ENCODE measurements around the gene ZNF185.

Gene ZNF185

GRCh38 chrX:152865232-152865920 lies 32.5 kb upstream of the ZNF185 start:
- H3K79me1 ChIP-seq (ENCODE audit: low read length) = no peaks in the 10 kb centered on the region
- WGBS (ENCODE audit: extremely low coverage, insufficient coverage, low lambda C conversion rate) = no CpG with 5 or more reads among the region's 17 CpGs
- H3K79me2 ChIP-seq (ENCODE audit: control insufficient read depth, insufficient read depth, low read length) = no peaks in the 10 kb centered on the region
- no peak overlapping the region for H3K23ac ChIP-seq (ENCODE audit: low read length)
- no peak overlapping the region for H3K4me3 ChIP-seq (ENCODE audit: low read length)
- H2BK15ac ChIP-seq (replicated peaks; ENCODE audit: low read depth) = no peak overlapping the region
- H2AK5ac ChIP-seq (ENCODE audit: low read length) = no peak overlapping the region
- no peak overlapping the region for H3K56ac ChIP-seq (ENCODE audit: low read length)
- H3K27ac ChIP-seq (ENCODE audit: low read depth, low read length) = no peak overlapping the region
- no peak overlapping the region for H3K4ac ChIP-seq (ENCODE audit: low read depth, low read length)
- no peak overlapping the region for H4K8ac ChIP-seq (ENCODE audit: low read depth, low read length)
- H3K9ac ChIP-seq (ENCODE audit: low read length) = no peak overlapping the region
- no peak overlapping the region for H4K5ac ChIP-seq (ENCODE audit: low read length)
- no peak overlapping the region for H2BK120ac ChIP-seq (ENCODE audit: low read depth, low read length)
- H3K4me1 ChIP-seq (ENCODE audit: control insufficient read depth, low read depth, low read length) = no peaks in the 10 kb centered on the region
- H3K36me3 ChIP-seq (ENCODE audit: control insufficient read depth, insufficient read depth, low read length) = peaks cover 4% of the 10 kb centered on the region
- no peak overlapping the region for H3K4me2 ChIP-seq (ENCODE audit: low read length)
- H3K27me3 ChIP-seq (ENCODE audit: insufficient read depth, low read length, poor library complexity) = no peaks in the 10 kb centered on the region
- no peak overlapping the region for H3K18ac ChIP-seq (ENCODE audit: low read length)
- no peak for DNase-seq
- H2BK5ac ChIP-seq (ENCODE audit: low read length) = no peak overlapping the region

GRCh38 chrX:152866386-152866785 lies 31.5 kb upstream of the ZNF185 start:
- WGBS (ENCODE audit: extremely low coverage, insufficient coverage, low lambda C conversion rate) = no CpG with 5 or more reads among the region's 5 CpGs
- Histone ChIP-seq H3K4me1 (ENCODE audit: control insufficient read depth, low read depth, low read length) (no peaks in the 10 kb centered on the region), H2BK120ac (ENCODE audit: low read depth, low read length) (no peak overlapping the region), H3K4me2 (ENCODE audit: low read length) (no peak overlapping the region), H3K56ac (ENCODE audit: low read length) (no peak overlapping the region), H3K27me3 (ENCODE audit: insufficient read depth, low read length, poor library complexity) (no peaks in the 10 kb centered on the region), H3K79me2 (ENCODE audit: control insufficient read depth, insufficient read depth, low read length) (no peaks in the 10 kb centered on the region), H3K18ac (ENCODE audit: low read length) (no peak overlapping the region), H3K9ac (ENCODE audit: low read length) (no peak overlapping the region), H3K4ac (ENCODE audit: low read depth, low read length) (no peak overlapping the region), H2BK5ac (ENCODE audit: low read length) (no peak overlapping the region), H4K8ac (ENCODE audit: low read depth, low read length) (no peak overlapping the region), H3K36me3 (ENCODE audit: control insufficient read depth, insufficient read depth, low read length) (peaks cover 4% of the 10 kb centered on the region), H3K23ac (ENCODE audit: low read length) (no peak overlapping the region), H2BK15ac (replicated peaks; ENCODE audit: low read depth) (no peak overlapping the region), H4K5ac (ENCODE audit: low read length) (no peak overlapping the region), H3K79me1 (ENCODE audit: low read length) (no peaks in the 10 kb centered on the region), H3K27ac (ENCODE audit: low read depth, low read length) (no peak overlapping the region), H3K4me3 (ENCODE audit: low read length) (no peak overlapping the region), H2AK5ac (ENCODE audit: low read length) (no peak overlapping the region)
- no peak for DNase-seq

GRCh38 chrX:152869972-152870371 lies 27.9 kb upstream of the ZNF185 start:
- Histone ChIP-seq H3K18ac (ENCODE audit: low read length) (no peak overlapping the region), H3K4me2 (ENCODE audit: low read length) (no peak overlapping the region), H3K79me1 (ENCODE audit: low read length) (no peaks in the 10 kb centered on the region), H3K56ac (ENCODE audit: low read length) (no peak overlapping the region), H3K27me3 (ENCODE audit: insufficient read depth, low read length, poor library complexity) (no peaks in the 10 kb centered on the region), H3K9ac (ENCODE audit: low read length) (no peak overlapping the region), H4K8ac (ENCODE audit: low read depth, low read length) (no peak overlapping the region), H3K79me2 (ENCODE audit: control insufficient read depth, insufficient read depth, low read length) (no peaks in the 10 kb centered on the region), H2AK5ac (ENCODE audit: low read length) (no peak overlapping the region), H3K4me3 (ENCODE audit: low read length) (no peak overlapping the region), H3K23ac (ENCODE audit: low read length) (no peak overlapping the region), H3K36me3 (ENCODE audit: control insufficient read depth, insufficient read depth, low read length) (peaks cover 4% of the 10 kb centered on the region), H2BK120ac (ENCODE audit: low read depth, low read length) (no peak overlapping the region), H3K27ac (ENCODE audit: low read depth, low read length) (no peak overlapping the region), H3K4ac (ENCODE audit: low read depth, low read length) (no peak overlapping the region), H2BK15ac (replicated peaks; ENCODE audit: low read depth) (no peak overlapping the region), H2BK5ac (ENCODE audit: low read length) (no peak overlapping the region), H4K5ac (ENCODE audit: low read length) (no peak overlapping the region), H3K4me1 (ENCODE audit: control insufficient read depth, low read depth, low read length) (no peaks in the 10 kb centered on the region)
- peak; percentile 33 for DNase-seq
- no CpG with 5 or more reads among the region's 7 CpGs for WGBS (ENCODE audit: extremely low coverage, insufficient coverage, low lambda C conversion rate)

- H2BK5ac ChIP-seq (ENCODE audit: low read length) = no peak overlapping the region
- H3K23ac ChIP-seq (ENCODE audit: low read length) = no peak overlapping the region
- H2AK5ac ChIP-seq (ENCODE audit: low read length) = no peak overlapping the region
- H3K4ac ChIP-seq (ENCODE audit: low read depth, low read length) = no peak overlapping the region
- no peak overlapping the region for H2BK15ac ChIP-seq (replicated peaks; ENCODE audit: low read depth)
- H3K79me2 ChIP-seq (ENCODE audit: control insufficient read depth, insufficient read depth, low read length) = no peaks in the 10 kb centered on the region
- H3K4me1 ChIP-seq (ENCODE audit: control insufficient read depth, low read depth, low read length) = no peaks in the 10 kb centered on the region
- H4K8ac ChIP-seq (ENCODE audit: low read depth, low read length) = no peak overlapping the region
- no peak overlapping the region for H3K27ac ChIP-seq (ENCODE audit: low read depth, low read length)
- H2BK120ac ChIP-seq (ENCODE audit: low read depth, low read length) = no peak overlapping the region
- H3K18ac ChIP-seq (ENCODE audit: low read length) = no peak overlapping the region
- peaks cover 4% of the 10 kb centered on the region for H3K36me3 ChIP-seq (ENCODE audit: control insufficient read depth, insufficient read depth, low read length)
- H3K79me1 ChIP-seq (ENCODE audit: low read length) = no peaks in the 10 kb centered on the region
- no peak overlapping the region for H3K4me3 ChIP-seq (ENCODE audit: low read length)
- no peak overlapping the region for H4K5ac ChIP-seq (ENCODE audit: low read length)
- no peaks in the 10 kb centered on the region for H3K27me3 ChIP-seq (ENCODE audit: insufficient read depth, low read length, poor library complexity)
- no CpG with 5 or more reads among the region's 9 CpGs for WGBS (ENCODE audit: extremely low coverage, insufficient coverage, low lambda C conversion rate)
- DNase-seq = no peak
- no peak overlapping the region for H3K9ac ChIP-seq (ENCODE audit: low read length)
- no peak overlapping the region for H3K56ac ChIP-seq (ENCODE audit: low read length)
- H3K4me2 ChIP-seq (ENCODE audit: low read length) = no peak overlapping the region
Measured at GRCh38 chrX:152871260-152871659, 26.6 kb upstream of the ZNF185 start.

GRCh38 chrX:152872522-152872921 lies 25.3 kb upstream of the ZNF185 start:
- Histone ChIP-seq H2BK5ac (ENCODE audit: low read length) (no peak overlapping the region), H3K79me1 (ENCODE audit: low read length) (no peaks in the 10 kb centered on the region)

GRCh38 chrX:152873361-152873760 lies 24.5 kb upstream of the ZNF185 start:
- no peaks in the 10 kb centered on the region for H3K79me2 ChIP-seq (ENCODE audit: control insufficient read depth, insufficient read depth, low read length)
- H3K23ac ChIP-seq (ENCODE audit: low read length) = no peak overlapping the region
- no peak overlapping the region for H4K8ac ChIP-seq (ENCODE audit: low read depth, low read length)
- no peak overlapping the region for H4K5ac ChIP-seq (ENCODE audit: low read length)
- WGBS (ENCODE audit: extremely low coverage, insufficient coverage, low lambda C conversion rate) = no CpG with 5 or more reads among the region's 2 CpGs
- H3K4ac ChIP-seq (ENCODE audit: low read depth, low read length) = no peak overlapping the region
- no peak overlapping the region for H3K56ac ChIP-seq (ENCODE audit: low read length)
- DNase-seq = no peak
- H2BK5ac ChIP-seq (ENCODE audit: low read length) = no peak overlapping the region
- no peaks in the 10 kb centered on the region for H3K27me3 ChIP-seq (ENCODE audit: insufficient read depth, low read length, poor library complexity)
- H3K36me3 ChIP-seq (ENCODE audit: control insufficient read depth, insufficient read depth, low read length) = peaks cover 4% of the 10 kb centered on the region
- H3K4me3 ChIP-seq (ENCODE audit: low read length) = no peak overlapping the region
- no peaks in the 10 kb centered on the region for H3K79me1 ChIP-seq (ENCODE audit: low read length)
- no peak overlapping the region for H2BK15ac ChIP-seq (replicated peaks; ENCODE audit: low read depth)
- no peak overlapping the region for H3K4me2 ChIP-seq (ENCODE audit: low read length)
- no peak overlapping the region for H3K9ac ChIP-seq (ENCODE audit: low read length)
- H3K27ac ChIP-seq (ENCODE audit: low read depth, low read length) = no peak overlapping the region
- no peaks in the 10 kb centered on the region for H3K4me1 ChIP-seq (ENCODE audit: control insufficient read depth, low read depth, low read length)
- H2BK120ac ChIP-seq (ENCODE audit: low read depth, low read length) = no peak overlapping the region
- no peak overlapping the region for H2AK5ac ChIP-seq (ENCODE audit: low read length)
- no peak overlapping the region for H3K18ac ChIP-seq (ENCODE audit: low read length)

More at GRCh38 chrX:152872522-152872921, 25.3 kb upstream of the ZNF185 start:
- no peak overlapping the region for H3K9ac ChIP-seq (ENCODE audit: low read length)
- H3K23ac ChIP-seq (ENCODE audit: low read length) = no peak overlapping the region
- H3K4me2 ChIP-seq (ENCODE audit: low read length) = no peak overlapping the region
- no peak overlapping the region for H3K18ac ChIP-seq (ENCODE audit: low read length)
- peaks cover 4% of the 10 kb centered on the region for H3K36me3 ChIP-seq (ENCODE audit: control insufficient read depth, insufficient read depth, low read length)
- no peak overlapping the region for H2BK15ac ChIP-seq (replicated peaks; ENCODE audit: low read depth)
- no peaks in the 10 kb centered on the region for H3K79me2 ChIP-seq (ENCODE audit: control insufficient read depth, insufficient read depth, low read length)
- no peaks in the 10 kb centered on the region for H3K4me1 ChIP-seq (ENCODE audit: control insufficient read depth, low read depth, low read length)
- H3K4ac ChIP-seq (ENCODE audit: low read depth, low read length) = no peak overlapping the region
- no peak overlapping the region for H3K56ac ChIP-seq (ENCODE audit: low read length)
- no CpG with 5 or more reads among the region's 2 CpGs for WGBS (ENCODE audit: extremely low coverage, insufficient coverage, low lambda C conversion rate)
- no peak overlapping the region for H4K8ac ChIP-seq (ENCODE audit: low read depth, low read length)
- no peak overlapping the region for H2AK5ac ChIP-seq (ENCODE audit: low read length)
- no peak overlapping the region for H2BK120ac ChIP-seq (ENCODE audit: low read depth, low read length)
- H3K27ac ChIP-seq (ENCODE audit: low read depth, low read length) = no peak overlapping the region
- no peak for DNase-seq
- H4K5ac ChIP-seq (ENCODE audit: low read length) = no peak overlapping the region
- H3K4me3 ChIP-seq (ENCODE audit: low read length) = no peak overlapping the region
- no peaks in the 10 kb centered on the region for H3K27me3 ChIP-seq (ENCODE audit: insufficient read depth, low read length, poor library complexity)

All from mesendoderm (in vitro differentiated cells).